DOHH2 (cell line): Measurements from ENCODE around the gene TRIM6.

Experiments used
- H3F3A ChIP-seq: fragments of 200-600 bp; sonication (generic), shearing (Covaris generic); 2 replicates; pipeline ENCODE4 v1.6.0; 2016; ENCODE audit warnings: antibody characterized with exemption, mild to moderate bottlenecking; ENCODE audit not compliant: control insufficient read depth, insufficient read depth
- H3K27ac ChIP-seq: fragments of 200-600 bp; sonication (generic); 2 replicates; pipeline ENCODE4 v1.5.1; 2014; ENCODE audit warnings: low read depth, mild to moderate bottlenecking, low read length, moderate library complexity
- H3K27me3 ChIP-seq: fragments of 200-600 bp; sonication (generic); 2 replicates; pipeline ENCODE4 v1.6.1; 2014; ENCODE audit warnings: mild to moderate bottlenecking, low read length, mixed read lengths; ENCODE audit not compliant: control insufficient read depth
- H3K36me3 ChIP-seq: fragments of 200-600 bp; sonication (generic); 2 replicates; pipeline ENCODE4 v1.6.1; 2014; ENCODE audit warnings: mild to moderate bottlenecking, low read length, moderate library complexity, mixed read lengths; ENCODE audit not compliant: control insufficient read depth
- H3K4me1 ChIP-seq: fragments of 200-600 bp; sonication (generic); 2 replicates; pipeline ENCODE4 v1.6.1; 2014; ENCODE audit warnings: mild to moderate bottlenecking, low read length, mixed read lengths; ENCODE audit not compliant: control insufficient read depth
- H3K4me2 ChIP-seq: fragments of 200-600 bp; sonication (generic); 2 replicates; pipeline ENCODE4 v1.6.0; 2014; ENCODE audit warnings: mild to moderate bottlenecking, low read length, moderate library complexity
- H3K4me3 ChIP-seq: fragments of 200-600 bp; sonication (generic); 2 replicates; pipeline ENCODE4 v1.5.1; 2014; ENCODE audit warnings: mild to moderate bottlenecking, low read length, mixed read lengths
- H3K79me2 ChIP-seq: fragments of 200-600 bp; sonication (generic); 2 replicates; pipeline ENCODE4 v1.6.1; 2014; ENCODE audit warnings: mild to moderate bottlenecking, low read length, mixed read lengths; ENCODE audit not compliant: control insufficient read depth
- H3K9me2 ChIP-seq: fragments of 200-600 bp; sonication (generic); replicated peaks from 2 replicates; pipeline ENCODE4 v1.6.1; 2014; ENCODE audit warnings: mild to moderate bottlenecking, low read length, mixed read lengths; ENCODE audit not compliant: control insufficient read depth
- H3K9me3 ChIP-seq: fragments of 200-600 bp; sonication (generic); 2 replicates; pipeline ENCODE4 v1.6.1; 2014; ENCODE audit warnings: antibody characterized with exemption, low read length, mixed read lengths; ENCODE audit not compliant: control insufficient read depth, insufficient read depth
- H4K20me1 ChIP-seq: fragments of 200-600 bp; sonication (generic); 2 replicates; pipeline ENCODE4 v1.6.0; 2014; ENCODE audit warnings: low read depth, mild to moderate bottlenecking, antibody characterized with exemption, low read length, moderate library complexity; ENCODE audit not compliant: control insufficient read depth, insufficient read depth
- EZH2phosphoT487 ChIP-seq: fragments of 200-600 bp; sonication (generic); IDR thresholded peaks from 2 replicates; pipeline ENCODE4 v1.6.1; 2017; ENCODE audit warnings: borderline replicate concordance, mild to moderate bottlenecking, antibody characterized with exemption, low read length, moderate library complexity, mixed read lengths
- TF ChIP-seq, protein P1 (sequence below): fragments of 200-600 bp; sonication (generic); IDR thresholded peaks from one replicate; pipeline ENCODE4 v1.5.1; 2014; ENCODE audit warnings: antibody characterized with exemption, mild to moderate bottlenecking, low read depth, low read length; ENCODE audit not compliant: poor library complexity, severe bottlenecking

The TRIM6 gene

DNA sequence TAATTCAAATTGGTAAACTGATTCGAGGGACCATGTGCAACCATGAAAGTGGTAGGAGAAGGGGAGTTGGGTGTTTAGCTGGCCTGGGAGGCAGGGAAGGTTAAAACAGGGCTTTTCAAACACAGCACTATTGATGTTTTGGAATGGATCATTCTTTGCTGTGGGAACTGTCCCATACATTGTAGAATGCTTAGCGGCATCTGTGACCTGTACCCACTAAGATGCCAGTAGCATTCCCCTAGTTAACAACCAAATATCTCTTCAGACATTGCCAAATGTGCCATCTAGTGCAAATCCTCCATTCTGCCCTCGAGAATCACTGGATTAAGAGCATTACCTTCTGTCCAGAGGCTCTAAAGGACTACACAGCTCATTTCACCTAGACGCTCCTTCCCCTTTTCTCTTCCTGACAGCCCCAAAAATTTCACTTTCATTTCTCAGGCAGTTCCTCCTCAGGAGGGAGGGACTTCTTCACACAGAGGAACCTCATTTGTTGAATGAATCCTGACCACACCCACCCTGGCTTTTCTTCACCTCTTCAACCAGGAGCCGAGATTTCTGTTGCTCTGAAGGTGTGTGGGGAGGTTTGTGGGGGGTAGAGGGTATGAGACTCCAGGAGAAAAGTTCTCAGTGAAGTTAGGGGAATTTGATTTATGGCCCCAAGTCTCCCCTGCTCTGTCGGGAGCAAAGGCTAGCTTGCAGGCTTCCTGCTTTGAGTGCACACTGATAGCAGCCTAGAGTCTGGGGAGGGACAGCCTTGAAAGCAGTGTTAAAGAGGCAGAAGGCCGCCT is 28.2 kb downstream of the TRIM6 start, which contains the start of gene TRIM34:
Gene TRIM34, plus strand, starts transcription at position 513 of the 791 bp plus-strand sequence. CDS start 7,331 bp downstream, outside the sequence.
- H3K4me3 ChIP-seq, result peak within 1 kb of the TSS; percentile 79
- H3K27ac ChIP-seq, result no peak within 1 kb of the TSS
- H3K4me1 ChIP-seq, result peaks cover 16% of the 10 kb centered on the region

DNA sequence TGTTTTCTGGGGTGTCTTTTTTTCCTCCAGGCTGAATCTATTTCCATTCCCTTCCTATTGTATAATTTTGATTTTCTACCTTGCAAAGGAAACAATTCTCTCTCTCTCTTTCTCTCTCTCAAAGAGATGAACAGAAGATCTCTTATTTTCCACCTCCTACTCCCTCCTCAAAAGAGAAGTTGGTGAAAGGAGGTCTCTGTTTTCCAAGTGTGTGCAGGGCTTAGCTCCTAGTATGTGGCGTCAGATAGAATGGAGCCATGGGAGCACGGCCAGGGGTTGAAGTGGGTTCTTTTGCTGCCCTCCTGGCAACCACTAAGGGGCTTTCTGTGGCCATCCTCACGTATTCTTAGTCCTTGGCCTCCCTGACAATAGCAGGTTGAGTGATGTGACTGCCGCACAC is 28.8 kb downstream of the TRIM6 start:
- H3K4me3 ChIP-seq, result peak overlapping the region; percentile 79
- no peaks in the 10 kb centered on the region for H3K36me3 ChIP-seq
- no peaks in the 10 kb centered on the region for H3F3A ChIP-seq
- no peaks in the 10 kb centered on the region for H3K9me2 ChIP-seq
- no peaks in the 10 kb centered on the region for H4K20me1 ChIP-seq
- no peaks in the 10 kb centered on the region for H3K9me3 ChIP-seq
- TF ChIP-seq EZH2phosphoT487, result no peak
- TF ChIP-seq, protein P1, sequence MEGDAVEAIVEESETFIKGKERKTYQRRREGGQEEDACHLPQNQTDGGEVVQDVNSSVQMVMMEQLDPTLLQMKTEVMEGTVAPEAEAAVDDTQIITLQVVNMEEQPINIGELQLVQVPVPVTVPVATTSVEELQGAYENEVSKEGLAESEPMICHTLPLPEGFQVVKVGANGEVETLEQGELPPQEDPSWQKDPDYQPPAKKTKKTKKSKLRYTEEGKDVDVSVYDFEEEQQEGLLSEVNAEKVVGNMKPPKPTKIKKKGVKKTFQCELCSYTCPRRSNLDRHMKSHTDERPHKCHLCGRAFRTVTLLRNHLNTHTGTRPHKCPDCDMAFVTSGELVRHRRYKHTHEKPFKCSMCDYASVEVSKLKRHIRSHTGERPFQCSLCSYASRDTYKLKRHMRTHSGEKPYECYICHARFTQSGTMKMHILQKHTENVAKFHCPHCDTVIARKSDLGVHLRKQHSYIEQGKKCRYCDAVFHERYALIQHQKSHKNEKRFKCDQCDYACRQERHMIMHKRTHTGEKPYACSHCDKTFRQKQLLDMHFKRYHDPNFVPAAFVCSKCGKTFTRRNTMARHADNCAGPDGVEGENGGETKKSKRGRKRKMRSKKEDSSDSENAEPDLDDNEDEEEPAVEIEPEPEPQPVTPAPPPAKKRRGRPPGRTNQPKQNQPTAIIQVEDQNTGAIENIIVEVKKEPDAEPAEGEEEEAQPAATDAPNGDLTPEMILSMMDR, result no peak
- H3K4me1 ChIP-seq, result peaks cover 16% of the 10 kb centered on the region
- H3K27ac ChIP-seq, result no peak overlapping the region
- H3K27me3 ChIP-seq, result no peaks in the 10 kb centered on the region
- no peaks in the 10 kb centered on the region for H3K79me2 ChIP-seq
- peak overlapping the region; percentile 75 for H3K4me2 ChIP-seq

More for the DNA sequence above, 28.2 kb downstream of the TRIM6 start, which contains the start of gene TRIM34:
- H3K36me3 ChIP-seq, result no peaks in the 10 kb centered on the region
- TF ChIP-seq, protein P1, result no peak
- TF ChIP-seq EZH2phosphoT487, result no peak
- no peaks in the 10 kb centered on the region for H4K20me1 ChIP-seq
- H3K9me3 ChIP-seq, result no peaks in the 10 kb centered on the region
- H3F3A ChIP-seq, result no peaks in the 10 kb centered on the region
- H3K9me2 ChIP-seq, result no peaks in the 10 kb centered on the region
- no peaks in the 10 kb centered on the region for H3K79me2 ChIP-seq
- no peaks in the 10 kb centered on the region for H3K27me3 ChIP-seq
- peak within 1 kb of the TSS; percentile 75 for H3K4me2 ChIP-seq

DNA sequence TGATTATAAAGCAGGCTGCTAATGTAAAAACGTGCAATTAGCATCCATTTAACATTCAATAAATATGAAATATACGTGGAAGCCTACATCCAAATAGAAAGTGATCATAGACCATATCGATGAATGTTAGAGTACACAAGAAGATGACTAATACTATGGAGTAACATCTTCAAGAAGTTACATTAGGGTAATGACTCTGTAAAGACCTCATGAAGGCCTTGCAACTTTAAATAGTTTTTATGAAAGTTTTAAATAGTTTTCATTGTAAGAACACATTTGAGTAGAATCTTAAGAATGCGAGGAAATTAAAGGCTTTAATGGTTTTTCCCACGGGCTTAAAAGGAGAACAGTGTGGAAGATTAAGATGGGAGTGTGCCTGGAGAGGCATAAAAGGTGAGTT is 29.8 kb downstream of the TRIM6 start:
- H3K79me2 ChIP-seq, result no peaks in the 10 kb centered on the region
- peaks cover 16% of the 10 kb centered on the region for H3K4me1 ChIP-seq
- H3K4me3 ChIP-seq, result no peak overlapping the region
- H3K27me3 ChIP-seq, result no peaks in the 10 kb centered on the region
- no peaks in the 10 kb centered on the region for H4K20me1 ChIP-seq
- no peaks in the 10 kb centered on the region for H3K36me3 ChIP-seq
- no peaks in the 10 kb centered on the region for H3K9me3 ChIP-seq
- no peak overlapping the region for H3K4me2 ChIP-seq
- TF ChIP-seq EZH2phosphoT487, result no peak
- TF ChIP-seq, protein P1, result no peak
- no peaks in the 10 kb centered on the region for H3K9me2 ChIP-seq
- no peak overlapping the region for H3K27ac ChIP-seq
- no peaks in the 10 kb centered on the region for H3F3A ChIP-seq
